Mesenchymal stem cell (in vitro differentiated cells and primary cell): ENCODE results near the gene ISX.

ENCODE experiments used
- DNase-seq: peaks from one replicate; pipeline ENCODE4 v3.0.0-alpha.2; 2013
- H2AFZ ChIP-seq: one replicate; pipeline ENCODE4 v1.6.1; 2013; ENCODE audit warnings: low read depth, mild to moderate bottlenecking, control low read depth, inconsistent platforms, low read length, moderate library complexity
- H2AK5ac ChIP-seq: 2 replicates; pipeline ENCODE4 v1.6.1; 2013; ENCODE audit warnings: low read length, moderate library complexity, mild to moderate bottlenecking, inconsistent platforms; ENCODE audit not compliant: severe bottlenecking
- H2BK120ac ChIP-seq: one replicate; pipeline ENCODE4 v1.6.1; 2013; ENCODE audit warnings: low read depth, mild to moderate bottlenecking, inconsistent platforms, low read length, moderate library complexity
- H2BK12ac ChIP-seq, 2 experiments: one replicate each; pipeline ENCODE4 v1.6.1; 2013; ENCODE audit warnings: inconsistent platforms in 2 of 2, low read length in 2 of 2, mild to moderate bottlenecking in 2 of 2, moderate library complexity in 2 of 2, control low read depth in 1 of 2
- H2BK15ac ChIP-seq: one replicate; pipeline ENCODE4 v1.6.1; 2013; ENCODE audit warnings: mild to moderate bottlenecking, low read depth, inconsistent platforms; ENCODE audit not compliant: poor library complexity, severe bottlenecking
- H2BK5ac ChIP-seq: 2 replicates; pipeline ENCODE4 v1.6.1; 2013; ENCODE audit warnings: low read depth, mild to moderate bottlenecking, low read length, control low read depth, inconsistent platforms; ENCODE audit not compliant: poor library complexity, severe bottlenecking
- H3K14ac ChIP-seq, 2 experiments: one replicate each; pipeline ENCODE4 v1.6.1; 2013; ENCODE audit warnings: inconsistent platforms in 2 of 2, low read length in 2 of 2, control low read depth in 1 of 2, mild to moderate bottlenecking in 1 of 2, moderate library complexity in 1 of 2
- H3K18ac ChIP-seq, 2 experiments: one replicate each; pipeline ENCODE4 v1.6.1; 2013; ENCODE audit warnings: inconsistent platforms in 2 of 2, low read length in 2 of 2, control low read depth in 1 of 2, low read depth in 1 of 2, mild to moderate bottlenecking in 1 of 2
- H3K23ac ChIP-seq, 2 experiments: one replicate each; pipeline ENCODE4 v1.6.1; 2013; ENCODE audit warnings: inconsistent platforms in 2 of 2, low read length in 2 of 2, mild to moderate bottlenecking in 2 of 2, moderate library complexity in 2 of 2, control low read depth in 1 of 2
- H3K27ac ChIP-seq: 2 replicates; pipeline ENCODE4 v1.5.1; 2013; ENCODE audit warnings: mild to moderate bottlenecking, moderate library complexity, low read length, control low read depth, inconsistent platforms; ENCODE audit not compliant: poor library complexity, severe bottlenecking
- H3K27me3 ChIP-seq, 2 experiments: 2 replicates each; pipeline versions ENCODE4 v1.6.1 to v1.7.0; 2013; ENCODE audit warnings: low read length in 2 of 2, mild to moderate bottlenecking in 2 of 2, moderate library complexity in 2 of 2, control low read depth in 1 of 2, inconsistent platforms in 1 of 2; ENCODE audit not compliant: control insufficient read depth in 1 of 2, insufficient read depth in 1 of 2
- H3K36me3 ChIP-seq, 2 experiments: 2 replicates each; pipeline versions ENCODE4 v1.6.1 to v1.7.0; 2013; ENCODE audit warnings: low read length in 2 of 2, control low read depth in 1 of 2, inconsistent platforms in 1 of 2, low read depth in 1 of 2, mild to moderate bottlenecking in 1 of 2; ENCODE audit not compliant: insufficient read depth in 2 of 2, control insufficient read depth in 1 of 2
- H3K4ac ChIP-seq, 2 experiments: one replicate each; pipeline ENCODE4 v1.6.1; 2013; ENCODE audit warnings: inconsistent platforms in 2 of 2, low read length in 2 of 2, mild to moderate bottlenecking in 2 of 2, moderate library complexity in 2 of 2, control low read depth in 1 of 2, low read depth in 1 of 2
- H3K4me1 ChIP-seq: 2 replicates; pipeline ENCODE4 v1.6.1; 2013; ENCODE audit warnings: low read depth, low read length, control low read depth; ENCODE audit not compliant: control insufficient read depth, insufficient read depth
- H3K4me2 ChIP-seq: 2 replicates; pipeline ENCODE4 v1.6.1; 2013; ENCODE audit warnings: low read length, mild to moderate bottlenecking, inconsistent platforms; ENCODE audit not compliant: poor library complexity, severe bottlenecking
- H3K4me3 ChIP-seq, 2 experiments: 2 replicates each; pipeline versions ENCODE4 v1.5.1 to v1.7.0; 2013; ENCODE audit warnings: low read length in 2 of 2, mild to moderate bottlenecking in 2 of 2, control low read depth in 1 of 2, low read depth in 1 of 2; ENCODE audit not compliant: insufficient read depth in 1 of 2
- H3K79me1 ChIP-seq: replicated peaks from 2 replicates; pipeline ENCODE4 v1.6.1; 2013; ENCODE audit warnings: mild to moderate bottlenecking, control low read depth, low read length, inconsistent platforms; ENCODE audit not compliant: poor library complexity, severe bottlenecking
- H3K9ac ChIP-seq: 2 replicates; pipeline ENCODE4 v1.7.0; 2013; ENCODE audit warnings: mild to moderate bottlenecking, low read length, moderate library complexity
- H3K9me3 ChIP-seq: 2 replicates; pipeline ENCODE4 v1.7.0; 2013; ENCODE audit warnings: mild to moderate bottlenecking, low read length; ENCODE audit not compliant: control insufficient read depth
- H4K8ac ChIP-seq: one replicate; pipeline ENCODE4 v1.6.1; 2013; ENCODE audit warnings: inconsistent platforms, mild to moderate bottlenecking, low read length, moderate library complexity
- H4K91ac ChIP-seq: one replicate; pipeline ENCODE4 v1.6.1; 2013; ENCODE audit warnings: mild to moderate bottlenecking, low read length, inconsistent platforms
- WGBS: methylation state at CpG from one replicate; pipeline ENCODE4 v1.1.7; 2013; ENCODE audit warnings: mixed read lengths; 5-methylcytosine and 5-hydroxymethylcytosine counted together

The ISX gene

GRCh38 chr22:35085621-35086020, 19.7 kb downstream of the ISX start:
- H2AK5ac ChIP-seq: no peak overlapping the region
- no peaks in the 10 kb centered on the region for H3K27me3 ChIP-seq
- no peak overlapping the region for H4K8ac ChIP-seq
- no peak overlapping the region for H2BK12ac ChIP-seq
- no peak overlapping the region for H3K14ac ChIP-seq
- no peaks in the 10 kb centered on the region for H3K79me1 ChIP-seq
- H3K36me3 ChIP-seq: no peaks in the 10 kb centered on the region
- no peak for DNase-seq
- H3K4me2 ChIP-seq: no peak overlapping the region
- H4K91ac ChIP-seq: no peak overlapping the region
- no peak overlapping the region for H3K4ac ChIP-seq
- no peak overlapping the region for H2BK5ac ChIP-seq
- H2AFZ ChIP-seq: no peak overlapping the region
- H3K9me3 ChIP-seq: peaks cover 3% of the 10 kb centered on the region
- H3K4me3 ChIP-seq: no peak overlapping the region
- no peak overlapping the region for H3K9ac ChIP-seq
- no peak overlapping the region for H3K23ac ChIP-seq
- H3K18ac ChIP-seq: no peak overlapping the region
- no peaks in the 10 kb centered on the region for H3K4me1 ChIP-seq
- no peak overlapping the region for H2BK120ac ChIP-seq
- no peak overlapping the region for H2BK15ac ChIP-seq
- no peak overlapping the region for H3K27ac ChIP-seq
- WGBS: 53% methylated on average over 3 of the region's 3 CpGs

- H3K4me3 ChIP-seq: no peak overlapping the region
- no peak overlapping the region for H3K4me2 ChIP-seq
- no peaks in the 10 kb centered on the region for H3K36me3 ChIP-seq
- H4K91ac ChIP-seq: no peak overlapping the region
- peaks cover 3% of the 10 kb centered on the region for H3K9me3 ChIP-seq
- H3K18ac ChIP-seq: no peak overlapping the region
- no peak overlapping the region for H3K9ac ChIP-seq
- no peak overlapping the region for H3K14ac ChIP-seq
- no peaks in the 10 kb centered on the region for H3K27me3 ChIP-seq
- no peaks in the 10 kb centered on the region for H3K79me1 ChIP-seq
- H2BK120ac ChIP-seq: no peak overlapping the region
- H2BK15ac ChIP-seq: no peak overlapping the region
- no peak overlapping the region for H3K23ac ChIP-seq
- no peak overlapping the region for H3K4ac ChIP-seq
- no peak overlapping the region for H2AFZ ChIP-seq
- DNase-seq: no peak
- no CpG with 5 or more reads among the region's 1 CpG for WGBS
- no peak overlapping the region for H2AK5ac ChIP-seq
- no peak overlapping the region for H2BK5ac ChIP-seq
- no peak overlapping the region for H2BK12ac ChIP-seq
- no peaks in the 10 kb centered on the region for H3K4me1 ChIP-seq
- H4K8ac ChIP-seq: no peak overlapping the region
- no peak overlapping the region for H3K27ac ChIP-seq
Measured at GRCh38 chr22:35089139-35089538, 23.2 kb downstream of the ISX start.

GRCh38 chr22:35092406-35092805, 26.4 kb downstream of the ISX start:
- no peak overlapping the region for H3K23ac ChIP-seq
- 60% methylated on average over 1 of the region's 1 CpG for WGBS
- no peak overlapping the region for H3K9ac ChIP-seq
- no peaks in the 10 kb centered on the region for H3K36me3 ChIP-seq
- H3K18ac ChIP-seq: no peak overlapping the region
- H2BK5ac ChIP-seq: no peak overlapping the region
- no peak overlapping the region for H2BK15ac ChIP-seq
- DNase-seq: no peak
- no peak overlapping the region for H2AK5ac ChIP-seq
- no peaks in the 10 kb centered on the region for H3K79me1 ChIP-seq
- H3K27me3 ChIP-seq: no peaks in the 10 kb centered on the region
- H3K4ac ChIP-seq: no peak overlapping the region
- no peak overlapping the region for H4K91ac ChIP-seq
- H2AFZ ChIP-seq: no peak overlapping the region
- no peak overlapping the region for H3K4me2 ChIP-seq
- H3K4me1 ChIP-seq: no peaks in the 10 kb centered on the region
- H3K9me3 ChIP-seq: peaks cover 3% of the 10 kb centered on the region
- no peak overlapping the region for H2BK12ac ChIP-seq
- H4K8ac ChIP-seq: peak overlapping the region; percentile 38
- no peak overlapping the region for H2BK120ac ChIP-seq
- H3K27ac ChIP-seq: no peak overlapping the region
- H3K4me3 ChIP-seq: no peak overlapping the region
- no peak overlapping the region for H3K14ac ChIP-seq

GRCh38 chr22:35098921-35099320, 33.0 kb downstream of the ISX start:
- 45% methylated on average over 3 of the region's 3 CpGs for WGBS
- no peak overlapping the region for H3K4ac ChIP-seq

More at GRCh38 chr22:35098921-35099320, 33.0 kb downstream of the ISX start:
- Histone ChIP-seq H3K4me3 (no peak overlapping the region), H3K4me1 (no peaks in the 10 kb centered on the region), H3K36me3 (no peaks in the 10 kb centered on the region), H3K9ac (no peak overlapping the region), H2BK12ac (no peak overlapping the region), H2AK5ac (no peak overlapping the region), H4K91ac (no peak overlapping the region), H3K79me1 (no peaks in the 10 kb centered on the region), H3K23ac (no peak overlapping the region), H3K18ac (no peak overlapping the region), H2AFZ (no peak overlapping the region), H4K8ac (no peak overlapping the region), H2BK5ac (no peak overlapping the region), H3K14ac (no peak overlapping the region), H3K27ac (no peak overlapping the region), H2BK120ac (no peak overlapping the region), H3K27me3 (no peaks in the 10 kb centered on the region), H3K9me3 (no peaks in the 10 kb centered on the region), H3K4me2 (no peak overlapping the region), H2BK15ac (no peak overlapping the region)
- no peak for DNase-seq
